HFFc6 (cell line): ENCODE data around the gene TMEFF1. TPM values are rescaled to one million over a fixed set of nuclear protein-coding genes. Genes with fewer than 3 reads are reported as not detected.

ENCODE experiments used
- DNase-seq: peaks from one replicate; pipeline ENCODE4 v3.0.0-alpha.2; 2018
- H3K27ac Mint-ChIP-seq: 2 replicates; pipeline ENCODE4 v1.8.0; 2020; ENCODE audit warnings: mild to moderate bottlenecking, mixed read lengths
- H3K27me3 Mint-ChIP-seq: 2 replicates; pipeline ENCODE4 v1.8.0; 2021; ENCODE audit warnings: mild to moderate bottlenecking, moderate library complexity, mixed read lengths; ENCODE audit not compliant: insufficient read depth
- H3K36me3 Mint-ChIP-seq: 2 replicates; pipeline ENCODE4 v1.8.0; 2021; ENCODE audit warnings: low read depth, mixed read lengths
- H3K4me1 Mint-ChIP-seq: 2 replicates; pipeline ENCODE4 v1.8.0; 2020; ENCODE audit warnings: low read depth, mixed read lengths
- H3K4me3 Mint-ChIP-seq: 2 replicates; pipeline ENCODE4 v1.8.0; 2020; ENCODE audit warnings: mild to moderate bottlenecking, moderate library complexity, mixed read lengths
- H3K9me3 Mint-ChIP-seq: 2 replicates; pipeline ENCODE4 v1.8.0; 2020; ENCODE audit warnings: mild to moderate bottlenecking, mixed read lengths
- long read RNA-seq: library from polyadenylated mRNA; unstranded; transcript quantifications from one replicate; pipeline ENCODE4 v2.0.0, GENCODE V29; 2019
- total RNA-seq, 6 experiments: library from RNA; stranded (reverse); fragmentation: NEBNext Ultra II Directional; extraction: Animal tissue kit (Norgen Biotek cat#: 25700); gene quantifications; 2 replicates in 1 of 6; 3 replicates in 5 of 6; pipeline ENCODE4 v1.2.3, GENCODE V29; 2021
- TF ChIP-seq, protein P1 (sequence below): fragments of 200-600 bp; sonication (generic); IDR thresholded peaks from 2 replicates; pipeline ENCODE4 v1.5.0; 2021; ENCODE audit warnings: antibody characterized with exemption, mild to moderate bottlenecking

TMEFF1 gene
- total RNA-seq: 1 to 10 TPM; 1.3 to 2.4 (median 1.6) TPM
- long read RNA-seq, partial matches to known transcripts: 0 of 2 reads
- long read RNA-seq, other reads (novel, unspliced or antisense): 1 of 2 reads

DNA sequence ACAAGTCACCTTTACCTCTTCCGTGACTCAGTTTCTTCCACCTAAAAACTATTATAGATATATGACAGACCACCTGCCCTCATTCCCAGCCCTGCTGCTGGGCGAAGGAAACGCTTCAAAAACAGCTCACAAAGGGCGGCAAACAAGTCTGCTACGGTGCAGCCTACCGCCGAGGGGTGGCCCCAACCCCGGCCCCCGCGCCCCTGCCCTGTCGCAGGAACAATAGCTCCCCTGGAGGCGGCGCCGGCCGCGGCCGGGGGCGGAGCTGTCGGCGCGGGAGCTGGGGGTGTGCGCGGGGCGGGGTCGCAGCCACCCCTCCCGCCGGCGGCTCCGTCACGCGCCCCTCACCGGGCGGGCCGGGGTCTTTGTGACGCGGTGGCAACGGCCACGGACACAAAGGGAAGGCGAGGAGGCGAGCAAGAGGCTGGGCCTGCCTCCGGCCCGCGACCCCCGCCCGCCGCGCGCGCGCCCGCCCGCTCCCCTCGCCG lies at the start of gene TMEFF1:
TMEFF1 (plus strand) TSS at position 362 of the 488 bp plus-strand sequence. CDS start 396 bp downstream, outside the sequence.
- Mint-ChIP-seq H3K4me1 (peaks cover 14% of the 10 kb centered on the region), H3K27me3 (no peaks in the 10 kb centered on the region), H3K4me3 (peak within 1 kb of the TSS; percentile 81), H3K36me3 (no peaks in the 10 kb centered on the region), H3K27ac (no peak within 1 kb of the TSS), H3K9me3 (no peaks in the 10 kb centered on the region)
- DNase-seq: no peak
- TF ChIP-seq, protein P1, sequence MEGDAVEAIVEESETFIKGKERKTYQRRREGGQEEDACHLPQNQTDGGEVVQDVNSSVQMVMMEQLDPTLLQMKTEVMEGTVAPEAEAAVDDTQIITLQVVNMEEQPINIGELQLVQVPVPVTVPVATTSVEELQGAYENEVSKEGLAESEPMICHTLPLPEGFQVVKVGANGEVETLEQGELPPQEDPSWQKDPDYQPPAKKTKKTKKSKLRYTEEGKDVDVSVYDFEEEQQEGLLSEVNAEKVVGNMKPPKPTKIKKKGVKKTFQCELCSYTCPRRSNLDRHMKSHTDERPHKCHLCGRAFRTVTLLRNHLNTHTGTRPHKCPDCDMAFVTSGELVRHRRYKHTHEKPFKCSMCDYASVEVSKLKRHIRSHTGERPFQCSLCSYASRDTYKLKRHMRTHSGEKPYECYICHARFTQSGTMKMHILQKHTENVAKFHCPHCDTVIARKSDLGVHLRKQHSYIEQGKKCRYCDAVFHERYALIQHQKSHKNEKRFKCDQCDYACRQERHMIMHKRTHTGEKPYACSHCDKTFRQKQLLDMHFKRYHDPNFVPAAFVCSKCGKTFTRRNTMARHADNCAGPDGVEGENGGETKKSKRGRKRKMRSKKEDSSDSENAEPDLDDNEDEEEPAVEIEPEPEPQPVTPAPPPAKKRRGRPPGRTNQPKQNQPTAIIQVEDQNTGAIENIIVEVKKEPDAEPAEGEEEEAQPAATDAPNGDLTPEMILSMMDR: peak; percentile 58

- Mint-ChIP-seq H3K27me3 (no peaks in the 10 kb centered on the region), H3K9me3 (no peaks in the 10 kb centered on the region), H3K4me3 (peak overlapping the region; percentile 91), H3K4me1 (peaks cover 54% of the 10 kb centered on the region), H3K36me3 (peaks cover 14% of the 10 kb centered on the region), H3K27ac (peak overlapping the region; percentile 99)
- no peak for DNase-seq
- TF ChIP-seq, protein P1: no peak
Observed at GRCh38 chr9:100425758-100426157, 47.2 kb upstream of the TMEFF1 start.

DNA sequence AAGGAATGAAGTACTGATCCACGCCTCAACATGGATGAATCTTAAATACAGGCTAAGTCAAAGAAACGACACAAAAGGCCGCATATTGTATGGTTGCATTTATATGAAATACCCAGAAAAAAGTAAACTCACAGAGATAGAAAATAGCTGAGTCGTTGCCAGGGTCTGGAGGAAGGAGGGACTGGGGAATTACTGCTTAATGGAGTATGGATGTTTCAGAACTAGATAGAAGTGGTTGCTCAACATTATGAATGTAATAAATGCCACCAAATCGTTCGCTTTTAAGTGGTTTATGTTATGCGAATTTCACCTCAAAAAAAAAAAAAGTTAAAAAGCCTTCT lies 46.8 kb upstream of the TMEFF1 start:
- TF ChIP-seq, protein P1: no peak
- H3K4me1 Mint-ChIP-seq: peaks cover 56% of the 10 kb centered on the region
- no peaks in the 10 kb centered on the region for H3K9me3 Mint-ChIP-seq
- no peaks in the 10 kb centered on the region for H3K27me3 Mint-ChIP-seq
- H3K36me3 Mint-ChIP-seq: peaks cover 16% of the 10 kb centered on the region
- peak overlapping the region; percentile 99 for H3K27ac Mint-ChIP-seq
- DNase-seq: no peak
- peak overlapping the region; percentile 91 for H3K4me3 Mint-ChIP-seq

DNA sequence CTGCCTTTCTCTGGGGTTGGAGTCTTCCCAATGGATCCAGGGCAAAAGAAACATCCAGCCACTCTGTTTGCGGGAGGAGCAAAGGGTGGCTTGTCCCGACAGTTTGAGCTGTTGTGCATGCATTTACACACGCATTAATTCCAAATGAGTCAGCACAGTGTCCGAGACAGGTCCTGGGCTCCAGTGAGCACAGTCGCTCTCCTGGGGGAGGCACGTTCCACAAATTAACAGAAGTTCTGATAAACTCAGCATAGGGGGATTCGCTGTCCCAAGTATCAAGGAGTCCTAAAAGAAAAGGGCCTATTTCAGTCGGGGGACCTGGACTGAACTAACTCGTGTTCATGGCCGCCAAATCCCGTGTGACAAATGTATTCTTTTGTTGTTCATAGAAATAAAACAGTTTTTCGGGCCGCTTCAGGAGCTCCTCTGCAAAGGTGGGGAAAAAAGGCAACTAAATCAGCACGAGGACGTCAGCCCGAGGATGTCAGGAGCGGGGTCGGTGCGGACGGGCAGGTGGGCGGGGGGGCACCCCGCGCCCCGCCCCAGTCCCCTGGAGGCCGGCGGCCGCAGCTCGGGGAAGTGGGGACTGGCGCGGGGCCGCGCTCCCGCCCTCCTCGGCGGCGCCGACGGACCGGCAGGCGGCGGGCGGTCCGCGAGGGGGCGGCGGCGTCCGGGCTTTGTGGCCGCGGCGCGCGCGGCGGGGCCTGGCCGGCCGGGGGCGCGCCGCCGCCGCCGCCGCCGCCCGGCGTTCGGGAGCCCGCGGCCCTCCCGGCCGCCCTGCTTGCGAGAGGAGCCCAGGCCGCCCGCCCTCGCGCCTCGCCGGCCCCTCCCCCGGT lies 46.2 kb upstream of the TMEFF1 start, which contains the start of gene MSANTD3:
MSANTD3 (plus strand) TSS at position 614 of the 836 bp plus-strand sequence. CDS start 14,796 bp downstream, outside the sequence.
- Mint-ChIP-seq H3K4me1 (peaks cover 55% of the 10 kb centered on the region), H3K4me3 (peak within 1 kb of the TSS; percentile 91), H3K36me3 (peaks cover 20% of the 10 kb centered on the region), H3K27ac (peak within 1 kb of the TSS; percentile 99), H3K27me3 (no peaks in the 10 kb centered on the region), H3K9me3 (no peaks in the 10 kb centered on the region)
- DNase-seq: peak; percentile 75
- TF ChIP-seq, protein P1: 0 out of 2 replicates have a peak, but pooled peaks have one; percentile 16

DNA sequence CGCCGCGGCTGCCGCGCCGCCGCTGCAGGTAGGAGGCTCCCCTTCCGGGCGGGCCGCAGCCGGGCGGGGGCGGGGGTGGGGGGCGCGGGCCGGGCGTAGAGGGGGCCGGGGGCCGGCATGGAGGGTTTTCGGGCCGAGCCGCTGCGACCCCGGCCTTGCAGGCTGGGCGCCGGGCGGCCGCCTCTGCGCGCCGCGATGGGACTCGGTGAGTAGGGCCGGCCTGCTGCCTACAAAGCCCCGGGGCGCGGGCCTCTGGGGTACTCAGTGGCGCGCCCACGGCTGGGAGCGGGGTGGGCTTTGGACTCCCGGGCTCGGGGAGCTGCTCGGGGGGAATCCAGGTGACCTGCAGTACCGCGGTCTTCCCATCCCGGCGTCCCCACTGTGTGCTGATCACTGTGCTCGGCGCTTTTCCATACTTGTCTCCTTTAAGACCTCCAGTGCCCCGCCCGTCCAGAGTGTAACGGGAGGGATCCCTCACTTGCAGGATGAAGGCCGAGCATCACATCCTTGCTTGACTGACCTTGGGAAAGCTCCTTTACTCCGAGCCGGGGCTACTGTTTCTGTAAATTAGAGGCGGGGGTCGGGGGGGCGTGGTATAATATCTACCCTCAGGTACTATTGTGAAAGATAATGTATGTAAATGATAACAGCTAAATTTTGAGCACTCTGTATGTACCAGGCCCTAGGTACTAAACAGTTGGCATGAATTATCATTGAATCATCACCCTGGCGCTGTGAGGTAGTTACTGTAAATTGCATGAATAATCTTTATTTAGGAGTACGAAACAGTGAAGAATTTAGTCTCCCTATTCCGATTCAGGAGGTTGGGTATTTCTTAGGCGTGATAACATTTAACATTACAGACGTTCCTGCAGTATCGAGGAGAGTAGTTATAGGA lies 45.3 kb upstream of the TMEFF1 start:
- Mint-ChIP-seq H3K36me3 (peaks cover 25% of the 10 kb centered on the region), H3K27me3 (no peaks in the 10 kb centered on the region), H3K4me1 (peaks cover 60% of the 10 kb centered on the region), H3K9me3 (no peaks in the 10 kb centered on the region), H3K27ac (peak overlapping the region; percentile 96), H3K4me3 (peak overlapping the region; percentile 91)
- peak; percentile 46 for DNase-seq
- TF ChIP-seq, protein P1: no peak
